ENCODE results near the gene FXYD4.

FXYD4 gene

DNA sequence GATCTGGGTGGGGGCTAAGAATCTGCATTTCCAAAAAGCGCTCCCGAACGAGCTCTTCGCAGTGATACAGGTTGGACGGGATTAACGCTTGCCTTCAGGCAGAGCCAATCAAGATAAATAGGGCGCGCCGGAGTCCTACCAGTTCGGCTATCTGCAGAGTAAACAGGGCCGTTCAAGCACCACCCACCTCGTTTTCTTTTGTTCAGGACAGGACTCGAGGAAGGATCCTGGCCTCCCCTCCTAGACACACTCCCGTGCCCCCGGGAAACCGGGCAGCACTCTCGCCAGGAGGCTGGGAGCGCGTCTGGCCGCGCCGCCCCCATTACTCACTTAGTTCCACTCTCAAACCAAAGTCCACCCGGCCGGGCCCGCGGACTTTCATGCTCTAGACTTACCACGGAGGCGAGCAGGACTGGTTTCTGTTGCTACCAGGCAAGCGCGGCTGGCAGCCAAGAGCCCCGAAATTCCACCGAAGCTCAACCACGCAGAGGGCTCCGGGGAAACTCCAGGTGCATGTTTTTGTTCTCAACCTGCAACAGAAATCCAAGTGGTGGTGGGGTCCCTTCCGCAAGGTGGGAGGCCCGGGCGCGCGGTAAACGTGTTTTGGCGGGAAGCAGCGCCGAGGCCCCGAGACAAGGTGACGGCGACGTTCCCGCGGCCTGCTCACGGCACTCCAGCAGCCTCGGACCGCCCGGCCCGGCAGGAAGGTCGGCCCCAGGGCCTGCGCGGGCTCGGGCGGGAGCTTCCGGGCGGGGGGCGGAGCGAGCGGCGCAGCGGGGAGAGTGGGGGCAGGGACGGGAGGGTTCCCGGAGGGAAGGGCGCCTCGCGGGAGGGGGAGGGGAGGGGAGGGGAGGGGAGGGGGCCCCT, 24.9 kb downstream of the FXYD4 start:
- DNase-seq (ENCODE audit: low read depth): peak; percentile 74

DNA sequence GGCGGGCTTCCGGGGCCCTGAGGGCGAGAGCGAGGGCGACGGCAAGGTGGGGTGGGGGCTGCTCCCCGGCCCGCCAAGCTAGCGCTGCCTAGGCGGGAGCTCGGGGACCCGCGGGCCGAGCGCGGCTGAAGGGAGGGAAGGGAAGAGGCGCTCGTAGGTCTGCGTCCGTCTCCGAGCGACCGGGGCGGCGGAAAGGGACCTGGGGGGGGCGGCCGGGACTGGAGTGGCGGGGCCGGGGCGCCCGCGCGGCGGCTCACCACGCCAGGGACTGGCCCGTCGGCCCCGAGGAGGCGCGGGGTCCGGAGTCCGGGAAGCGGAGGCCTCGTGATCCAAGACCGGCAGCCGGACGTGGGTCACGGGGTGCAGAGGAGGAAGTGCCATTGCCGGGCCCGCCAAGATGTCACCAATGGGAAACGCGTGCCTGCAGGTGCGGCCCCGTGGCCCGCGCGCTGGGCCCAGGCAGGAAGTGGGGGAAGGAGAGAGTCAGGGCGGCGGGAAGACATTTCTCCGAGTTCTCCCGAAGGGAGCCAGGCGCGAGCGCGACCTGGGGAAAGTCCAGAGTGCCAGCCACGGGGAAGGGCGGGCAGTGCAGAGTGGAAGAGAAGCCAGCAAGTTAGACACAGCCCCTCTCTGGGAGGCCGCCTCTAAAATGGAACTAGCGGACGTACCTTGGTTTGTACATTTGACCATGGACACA, 25.6 kb downstream of the FXYD4 start:
- DNase-seq (ENCODE audit: low read depth): peak; percentile 87

- DNase-seq (ENCODE audit: low read depth): no peak
Observed at GRCh38 chr10:43398939-43399319, 27.5 kb downstream of the FXYD4 start.

DNA sequence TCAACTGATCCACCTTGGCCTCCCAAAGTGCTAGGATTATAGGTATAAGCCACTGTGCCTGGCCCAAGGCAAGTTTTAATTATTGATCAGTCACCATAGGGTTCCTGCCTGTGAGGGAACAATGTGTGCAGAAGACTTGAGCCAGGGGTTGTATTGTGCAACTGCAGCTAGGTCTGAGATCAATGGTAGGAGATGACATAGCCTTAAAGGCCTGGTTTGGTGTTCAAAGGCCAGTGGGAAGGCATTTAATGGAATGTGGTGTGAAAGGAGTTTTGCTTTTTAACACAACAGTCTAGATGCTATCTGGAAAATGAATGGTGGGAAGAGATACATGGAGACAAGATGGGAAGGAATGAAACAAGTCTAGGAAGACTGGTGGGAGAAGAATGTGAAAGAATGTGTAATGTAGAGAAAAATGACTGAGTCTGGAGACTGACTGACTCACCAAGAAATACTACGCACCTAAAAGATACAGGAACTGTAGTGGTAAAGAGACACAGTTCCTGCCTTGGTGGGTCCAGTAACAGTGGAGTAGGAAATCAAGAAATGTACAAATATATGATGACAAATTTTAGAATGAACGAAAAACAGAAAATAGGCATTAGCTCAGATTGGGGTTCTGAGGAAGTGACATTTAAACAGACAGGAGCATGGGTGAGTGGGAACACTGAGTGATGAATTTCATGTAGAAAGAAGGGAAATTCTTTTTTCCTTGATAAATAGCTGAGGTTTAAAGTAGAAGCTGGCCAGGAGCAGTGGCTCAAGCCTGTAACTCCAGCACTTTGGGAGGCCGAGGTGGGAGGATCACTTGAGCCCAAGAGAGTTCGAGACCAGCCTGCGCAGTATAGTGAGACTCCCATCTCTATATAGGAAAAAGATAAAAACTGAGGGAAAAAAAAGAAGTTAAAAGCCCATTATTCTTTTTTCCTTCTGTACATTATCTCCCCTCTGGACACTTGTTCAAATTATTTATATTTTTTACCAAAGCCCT, 28.2 kb downstream of the FXYD4 start:
- peak; percentile 80 for DNase-seq (ENCODE audit: low read depth)

- no peak for DNase-seq (ENCODE audit: low read depth)
Observed at GRCh38 chr10:43401627-43402026, 30.2 kb downstream of the FXYD4 start.

DNA sequence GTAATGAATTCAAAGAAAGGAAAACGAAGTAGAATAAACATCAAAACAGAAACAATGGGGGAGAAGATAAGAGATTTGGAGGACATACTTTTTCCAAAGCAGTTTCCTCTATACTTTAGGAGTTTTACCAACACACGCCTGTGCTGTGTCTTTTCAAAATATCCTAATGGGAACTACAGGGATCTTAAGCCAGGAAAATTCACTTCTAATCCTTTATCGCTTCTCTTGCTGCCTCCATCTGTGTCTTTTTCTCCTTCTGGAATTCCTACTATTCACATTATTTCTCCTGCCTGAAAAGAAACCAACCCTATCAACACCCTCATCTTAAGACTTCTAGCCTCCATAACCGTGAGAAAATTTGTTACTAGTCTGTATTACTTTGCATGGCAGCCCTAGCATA, 30.7 kb downstream of the FXYD4 start:
- no peak for DNase-seq (ENCODE audit: low read depth)

GRCh38 chr10:43402880-43403452, 31.5 kb downstream of the FXYD4 start:
- DNase-seq (ENCODE audit: low read depth): no peak

DNA sequence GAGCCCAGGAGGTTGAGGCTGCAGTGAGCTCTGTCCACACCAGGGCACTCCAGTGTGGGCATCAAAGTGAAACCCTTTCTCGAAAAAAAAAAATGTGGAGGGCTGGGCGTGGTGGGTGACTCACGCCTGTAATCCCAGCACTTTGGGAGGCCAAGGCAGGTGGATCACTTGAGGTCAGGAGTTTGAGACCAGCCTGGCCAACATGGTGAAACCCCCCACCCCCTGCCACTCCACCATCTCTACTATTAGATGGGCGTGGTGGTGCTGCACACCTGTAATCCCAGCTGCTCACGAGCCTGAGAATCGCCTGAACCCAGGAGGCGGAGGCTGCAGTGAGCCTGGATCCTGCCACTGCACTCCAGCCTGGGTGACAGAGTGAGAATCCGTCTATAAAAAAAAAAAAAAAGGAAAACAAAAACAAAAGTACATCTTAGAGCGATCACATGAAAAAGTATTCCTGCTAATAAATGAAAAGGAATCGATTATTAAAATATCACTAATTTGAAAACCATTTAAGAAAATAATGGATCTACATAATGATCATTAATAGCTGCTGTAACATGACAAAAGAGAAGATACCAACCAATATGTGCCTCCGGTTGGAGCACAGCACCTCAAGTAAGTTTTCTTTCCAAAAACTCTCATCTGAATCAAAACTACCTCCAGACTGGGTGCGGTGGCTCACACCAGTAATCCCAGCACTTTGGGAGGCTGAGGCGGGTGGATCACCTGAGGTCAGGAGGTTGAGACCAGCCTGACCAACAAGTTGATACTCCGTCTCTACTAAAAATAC, 32.7 kb downstream of the FXYD4 start:
- no peak for DNase-seq (ENCODE audit: low read depth)

DNA sequence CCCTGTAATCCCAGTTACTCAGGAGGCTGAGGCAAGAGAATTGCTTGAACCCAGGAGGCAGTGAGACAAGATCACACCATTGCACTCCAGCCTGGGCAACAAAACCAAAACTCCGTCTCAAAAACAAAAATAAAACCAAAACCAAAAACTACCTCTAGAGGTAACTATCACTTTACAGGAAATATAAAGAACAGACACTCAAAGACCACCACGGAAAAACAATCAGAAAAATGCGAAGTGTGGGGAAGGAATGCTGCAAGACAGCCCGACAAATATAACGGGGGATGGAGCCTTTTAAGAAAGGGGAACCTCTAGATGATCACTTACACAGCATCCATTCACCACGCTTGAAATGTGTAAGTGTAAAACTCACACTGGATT, 33.3 kb downstream of the FXYD4 start:
- DNase-seq (ENCODE audit: low read depth): no peak

- DNase-seq (ENCODE audit: low read depth): peak; percentile 61
Observed at GRCh38 chr10:43407148-43407575, 35.7 kb downstream of the FXYD4 start.

DNA sequence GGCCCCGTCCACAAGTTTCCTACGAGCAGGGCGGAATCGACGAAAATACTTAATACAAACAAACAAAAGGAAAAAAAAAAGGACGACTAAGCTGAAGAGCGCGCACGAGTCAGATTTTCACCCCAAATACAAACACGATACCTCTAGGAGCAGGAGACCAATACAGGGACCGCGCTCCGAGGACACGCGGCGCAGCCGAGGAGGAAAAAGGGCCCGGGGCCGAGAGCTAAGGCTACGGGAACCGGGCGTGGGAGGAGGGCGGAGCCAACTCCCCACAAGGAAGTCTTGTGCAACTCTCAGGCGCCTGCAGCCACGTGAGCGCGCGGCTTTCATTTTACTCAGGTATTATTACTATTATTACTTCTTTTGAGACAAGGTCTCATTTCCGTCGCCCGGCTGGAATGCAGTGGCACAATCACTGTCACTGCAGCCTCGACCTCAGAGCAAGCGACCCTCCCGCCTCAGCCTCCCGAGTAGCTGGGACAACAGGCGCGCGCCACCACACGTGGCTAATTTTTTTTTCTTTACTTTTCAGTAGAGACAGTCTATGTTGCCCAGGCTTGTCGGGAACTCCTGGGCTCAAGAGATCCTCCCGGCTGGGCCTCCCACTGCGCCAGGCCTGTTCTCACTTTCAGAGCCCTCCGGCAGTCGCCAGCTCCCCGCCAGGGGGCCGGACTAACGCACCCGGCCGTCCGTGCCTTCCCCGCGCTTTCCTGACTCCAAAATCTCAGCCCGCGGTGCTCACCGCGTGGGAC, 36.3 kb downstream of the FXYD4 start:
- peak; percentile 91 for DNase-seq (ENCODE audit: low read depth)

GRCh38 chr10:43408331-43408709, 36.9 kb downstream of the FXYD4 start:
- DNase-seq (ENCODE audit: low read depth): no peak

DNA sequence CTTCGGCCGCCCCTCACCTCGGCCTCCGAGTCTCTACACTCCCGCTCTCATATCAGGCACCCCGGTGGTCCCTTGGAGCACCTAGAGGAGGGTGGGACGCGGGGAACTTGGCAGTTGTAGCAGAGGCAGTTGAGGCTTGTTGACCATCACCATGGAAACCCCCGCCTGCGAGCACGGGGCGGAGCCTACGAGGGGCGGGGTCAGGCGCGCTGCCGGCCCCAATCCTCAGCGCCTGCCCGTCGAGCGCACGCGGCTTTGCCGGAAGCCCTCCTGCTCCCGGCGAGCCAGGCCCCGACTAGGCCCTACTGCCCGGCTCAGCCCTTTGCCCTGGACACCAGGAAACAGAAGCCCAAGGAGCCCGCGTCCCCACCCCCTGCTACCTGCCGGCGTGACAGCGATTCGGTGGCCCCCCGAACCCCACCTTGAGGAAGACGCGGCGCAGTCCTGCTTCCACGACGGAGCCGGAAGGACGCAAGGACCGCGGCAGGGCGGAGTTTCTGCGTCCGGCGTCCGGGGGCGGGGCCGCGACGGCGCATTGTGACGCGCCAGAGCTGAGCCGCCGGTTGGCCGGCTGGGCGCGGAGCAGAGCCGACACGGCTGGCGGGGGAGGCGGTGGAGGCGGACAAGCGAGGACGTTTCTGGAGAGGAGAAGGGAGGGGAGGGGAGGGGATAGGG, 37.4 kb downstream of the FXYD4 start, which contains the start of gene HNRNPF:
Gene HNRNPF, minus strand, starts transcription at position 477 of the 675 bp plus-strand sequence. CDS start 21,302 bp downstream, outside the sequence.
- peak; percentile 95 for DNase-seq (ENCODE audit: low read depth)

DNA sequence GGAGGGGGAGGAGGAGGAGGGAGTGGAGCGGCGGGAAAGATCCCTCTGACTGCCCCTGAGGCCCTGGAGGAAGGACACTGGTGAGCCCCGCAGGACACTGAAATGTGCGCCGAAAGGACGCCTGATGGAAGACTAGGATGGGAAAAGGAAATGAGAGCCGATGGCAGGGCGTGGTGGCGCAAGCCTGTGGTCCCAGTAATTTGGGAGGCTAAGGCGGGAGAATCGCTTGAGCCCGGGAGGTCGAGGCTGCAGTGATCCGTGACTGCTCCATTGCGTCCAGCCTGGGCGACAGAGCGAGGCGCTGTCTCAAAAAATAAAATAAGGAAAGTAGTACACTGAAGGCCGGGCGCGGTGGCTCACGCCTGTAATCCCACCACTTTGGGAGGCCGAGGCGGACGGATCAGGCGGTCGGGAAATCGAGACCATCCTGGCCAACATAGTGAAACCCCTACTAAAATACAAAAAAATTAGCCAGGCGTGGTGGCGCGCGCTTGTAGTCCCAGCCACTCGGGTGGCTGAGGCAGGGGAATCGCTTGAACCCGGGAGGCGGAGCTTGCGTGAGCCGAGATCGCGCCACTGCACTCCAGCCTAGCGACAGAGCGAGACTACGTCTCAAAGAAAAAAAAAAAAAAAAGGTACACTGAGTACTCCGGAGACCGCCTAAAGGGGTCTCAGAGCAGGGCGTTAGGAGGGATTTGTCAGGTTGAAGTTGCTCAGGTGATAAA, 38.1 kb downstream of the FXYD4 start:
- peak; percentile 28 for DNase-seq (ENCODE audit: low read depth)

GRCh38 chr10:43410345-43410744, 38.9 kb downstream of the FXYD4 start:
- DNase-seq (ENCODE audit: low read depth): no peak

GRCh38 chr10:43411536-43411935, 40.1 kb downstream of the FXYD4 start:
- DNase-seq (ENCODE audit: low read depth): no peak

DNA sequence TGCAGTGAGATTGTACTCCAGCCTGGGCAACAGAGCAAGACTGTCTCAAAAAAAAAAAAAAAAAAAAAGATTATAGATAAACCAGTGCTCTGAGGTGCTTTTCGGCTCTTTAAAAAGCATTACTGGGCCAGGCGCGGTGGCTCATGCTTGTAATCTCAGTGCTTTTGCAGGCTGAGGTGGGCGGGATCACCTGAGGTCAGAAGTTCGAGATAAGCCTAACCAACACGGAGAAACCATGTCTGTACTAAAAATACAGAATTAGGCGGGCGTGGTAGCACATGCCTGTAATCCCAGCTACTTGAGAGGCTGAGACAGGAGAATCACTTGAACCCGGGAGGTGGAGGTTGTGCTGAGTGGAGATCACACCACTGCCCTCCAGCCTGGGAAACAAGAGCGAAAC, 44.1 kb downstream of the FXYD4 start:
- no peak for DNase-seq (ENCODE audit: low read depth)

GRCh38 chr10:43417950-43418768, 46.7 kb downstream of the FXYD4 start:
- no peak for DNase-seq (ENCODE audit: low read depth)

Data from EH (cell line).